Inflammatory macrophage treated with lipopolysaccharide for 1 hour (primary cell): ENCODE measurements around the gene SSX5.
"Not testable (repeated sequence)": the region's sequence is repeated elsewhere in the genome, so short reads cannot be mapped to it uniquely, and the experiment has no call there.

Experiments used
- DNase-seq, 2 donors: peaks; one replicate each; pipeline ENCODE4 v3.0.0-alpha.2; 2020 to 2022

The SSX5 gene

DNA sequence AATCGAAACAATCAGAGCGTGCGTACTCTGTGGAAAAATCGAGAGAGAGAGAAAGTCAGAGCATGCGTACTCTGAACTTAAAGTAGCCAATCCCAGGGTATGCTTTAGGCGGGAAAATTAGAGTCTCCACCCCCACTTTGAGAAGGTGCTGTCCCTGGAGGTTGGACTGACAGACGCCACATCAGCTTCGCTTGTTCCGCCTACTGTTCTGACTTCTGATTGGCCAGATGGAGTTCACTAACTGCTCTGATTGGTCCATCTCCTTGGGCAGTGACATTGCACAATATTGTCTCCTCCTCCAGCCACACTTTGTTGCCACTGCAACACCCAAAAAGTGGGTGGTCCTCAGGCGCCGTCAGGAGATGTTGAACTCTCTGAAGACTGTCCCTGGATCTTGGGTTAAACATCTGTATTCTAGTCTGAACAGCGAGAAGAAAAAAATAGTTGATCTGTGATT lies at the start of gene SSX5:
Gene SSX5 (minus strand): TSS at position 51 of the 457 bp plus-strand sequence. CDS start 1,437 bp downstream, outside the sequence.
- no peak for DNase-seq

GRCh38 chrX:48224196-48224595 lies 27.6 kb upstream of the SSX5 start:
- DNase-seq = not testable (repeated sequence)

DNA sequence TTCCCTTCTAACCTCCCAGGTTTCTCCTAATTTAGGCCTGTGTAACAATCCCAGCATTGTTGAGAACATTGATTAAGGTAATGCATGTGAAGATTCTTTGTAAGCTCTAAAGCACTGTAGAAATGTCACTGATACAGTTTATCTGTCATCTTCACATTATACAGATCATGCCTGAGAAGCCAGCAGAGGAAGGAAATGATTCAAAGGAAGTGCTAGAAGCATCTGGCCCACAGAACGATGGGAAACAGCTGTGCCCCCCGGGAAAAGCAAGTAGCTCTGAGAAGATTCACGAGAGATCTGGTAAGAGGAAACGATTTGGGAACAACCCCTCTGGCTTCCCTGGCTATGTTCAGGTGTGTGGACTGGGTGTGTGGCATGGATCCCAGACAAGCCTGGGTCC lies 17.7 kb upstream of the SSX5 start:
- not testable (repeated sequence) for DNase-seq

DNA sequence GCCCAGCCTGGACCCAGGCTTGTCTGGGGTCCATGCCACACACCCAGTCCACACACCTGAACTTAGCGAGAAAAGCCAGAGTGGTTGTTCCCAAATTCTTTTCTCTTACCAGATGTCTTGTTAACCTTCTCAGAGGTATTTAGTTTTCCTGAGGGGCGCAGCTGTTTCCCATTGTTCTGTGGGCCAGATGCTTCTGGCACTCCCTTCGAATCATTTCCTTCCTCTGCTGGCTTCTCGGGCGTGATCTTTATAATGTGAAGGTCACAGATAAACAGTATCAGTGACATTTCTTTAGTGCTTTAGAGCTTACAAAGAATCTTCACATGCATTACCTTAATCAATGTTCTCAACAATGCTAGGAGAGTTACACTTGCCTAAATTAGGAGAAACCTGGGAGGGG lies 6.6 kb downstream of the SSX5 start:
- not testable (repeated sequence) for DNase-seq

- DNase-seq = not testable (repeated sequence)
Observed at GRCh38 chrX:48181882-48182281, 14.7 kb downstream of the SSX5 start.

GRCh38 chrX:48180811-48181210 lies 15.8 kb downstream of the SSX5 start:
- no peak for DNase-seq

GRCh38 chrX:48179691-48180090 lies 16.9 kb downstream of the SSX5 start:
- no peak for DNase-seq

GRCh38 chrX:48166322-48166721 lies 30.3 kb downstream of the SSX5 start:
- DNase-seq = not testable (repeated sequence)

GRCh38 chrX:48165241-48165640 lies 31.4 kb downstream of the SSX5 start:
- no peak for DNase-seq

- DNase-seq = no peak
Observed at GRCh38 chrX:48156014-48156413, 40.6 kb downstream of the SSX5 start.

DNA sequence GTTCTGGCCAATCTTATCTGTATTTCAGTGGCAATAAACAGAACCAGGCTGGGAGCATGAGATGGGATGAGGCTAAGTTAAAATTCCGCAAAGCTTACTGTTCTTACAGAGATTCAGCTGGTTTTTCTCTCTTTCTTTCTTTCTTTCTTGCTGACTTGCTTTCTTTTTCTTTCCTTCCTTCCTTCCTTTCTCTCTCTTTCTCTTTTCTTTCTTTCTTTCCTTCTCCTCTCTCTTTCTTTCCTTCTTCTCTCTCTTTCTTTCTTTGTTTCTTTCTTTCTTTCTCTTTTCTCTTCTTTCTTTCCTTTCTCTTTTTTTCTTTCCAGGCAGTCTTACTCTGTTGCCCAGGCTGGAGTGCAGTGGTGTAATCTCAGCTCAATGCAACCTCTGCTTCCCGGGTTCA lies 41.8 kb downstream of the SSX5 start:
- no peak for DNase-seq

DNA sequence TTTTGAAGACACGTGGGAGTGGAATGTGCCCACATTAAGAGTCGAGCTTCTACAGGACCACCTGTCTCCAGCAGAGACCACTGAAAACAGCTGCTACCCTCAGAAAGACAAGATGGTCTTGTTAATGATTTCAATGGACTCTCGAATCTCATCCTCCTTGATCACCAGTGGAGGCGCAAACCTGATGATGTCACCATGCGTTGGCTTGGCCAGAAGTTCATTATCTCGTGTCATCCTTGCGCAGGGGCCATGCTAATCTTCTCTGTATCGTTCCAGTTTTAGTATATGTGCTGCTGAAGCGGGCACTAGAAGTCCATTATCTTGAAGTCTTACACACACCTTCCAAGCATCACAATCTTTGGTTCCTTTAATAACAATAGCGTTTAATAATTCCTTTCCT lies 42.8 kb downstream of the SSX5 start:
- no peak for DNase-seq

- DNase-seq = not testable (repeated sequence)
Observed at GRCh38 chrX:48142697-48143096, 53.9 kb downstream of the SSX5 start.

- not testable (repeated sequence) for DNase-seq
Observed at GRCh38 chrX:48141810-48142508, 54.6 kb downstream of the SSX5 start.

DNA sequence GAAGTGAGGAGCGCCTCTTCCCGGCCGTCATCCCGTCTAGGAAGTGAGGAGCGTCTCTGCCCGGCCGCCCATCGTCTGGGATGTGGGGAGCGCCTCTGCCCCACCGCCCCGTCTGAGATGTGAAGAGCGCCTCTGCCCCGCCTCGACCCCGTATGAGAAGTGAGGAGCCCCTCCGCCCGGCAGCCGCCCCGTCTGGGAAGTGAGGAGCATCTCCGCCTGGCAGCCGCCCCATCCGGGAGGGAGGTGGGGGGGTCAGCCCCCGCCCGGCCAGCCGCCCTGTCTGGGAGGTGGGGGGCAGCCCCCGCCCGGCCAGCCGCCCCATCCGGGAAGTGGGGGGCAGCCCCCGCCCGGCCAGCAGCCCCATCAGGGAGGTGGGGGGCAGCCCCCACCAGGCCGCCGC lies 57.5 kb downstream of the SSX5 start:
- not testable (repeated sequence) for DNase-seq
